MG63 (cell line): Measurements from ENCODE around the gene COX6B2. TPM values are rescaled to one million over a fixed set of nuclear protein-coding genes. Genes with fewer than 3 reads are reported as not detected.
A peak's percentile ranks its signal among the peaks of the same experiment; 100 is the strongest.
"Not testable (repeated sequence)": the region's sequence is repeated elsewhere in the genome, so short reads cannot be mapped to it uniquely, and the experiment has no call there.

Experiments
- DNase-seq: peaks from one replicate; pipeline ENCODE4 v3.0.0-alpha.2; 2020
- H3K27me3 ChIP-seq: fragments of 250-450 bp; sonication (Bioruptor Pico); 2 replicates; pipeline ENCODE4 v1.5.1; 2020; ENCODE audit warnings: mild to moderate bottlenecking, moderate library complexity
- H3K36me3 ChIP-seq: fragments of 250-450 bp; sonication (Bioruptor Pico); 2 replicates; pipeline ENCODE4 v1.5.1; 2020; ENCODE audit warnings: mild to moderate bottlenecking, moderate library complexity
- H3K4me3 ChIP-seq: fragments of 250-450 bp; sonication (Bioruptor Pico); 2 replicates; pipeline ENCODE4 v1.5.1; 2020; ENCODE audit warnings: mild to moderate bottlenecking, moderate library complexity
- H3K9me3 ChIP-seq: fragments of 250-450 bp; sonication (Bioruptor Pico); 2 replicates; pipeline ENCODE4 v1.5.1; 2020; ENCODE audit warnings: mild to moderate bottlenecking, moderate library complexity
- total RNA-seq: library from RNA; depleted of rRNA; stranded (reverse); fragments of >200 nt; shearing (Covaris generic); gene quantifications from 2 replicates; pipeline ENCODE4 v1.2.3, GENCODE V29; 2014; ENCODE audit warnings: low replicate concordance; rRNA removed

The COX6B2 gene, protein sequence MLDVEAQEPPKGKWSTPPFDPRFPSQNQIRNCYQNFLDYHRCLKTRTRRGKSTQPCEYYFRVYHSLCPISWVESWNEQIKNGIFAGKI
- total RNA-seq = not detected in 2 replicates

DNA sequence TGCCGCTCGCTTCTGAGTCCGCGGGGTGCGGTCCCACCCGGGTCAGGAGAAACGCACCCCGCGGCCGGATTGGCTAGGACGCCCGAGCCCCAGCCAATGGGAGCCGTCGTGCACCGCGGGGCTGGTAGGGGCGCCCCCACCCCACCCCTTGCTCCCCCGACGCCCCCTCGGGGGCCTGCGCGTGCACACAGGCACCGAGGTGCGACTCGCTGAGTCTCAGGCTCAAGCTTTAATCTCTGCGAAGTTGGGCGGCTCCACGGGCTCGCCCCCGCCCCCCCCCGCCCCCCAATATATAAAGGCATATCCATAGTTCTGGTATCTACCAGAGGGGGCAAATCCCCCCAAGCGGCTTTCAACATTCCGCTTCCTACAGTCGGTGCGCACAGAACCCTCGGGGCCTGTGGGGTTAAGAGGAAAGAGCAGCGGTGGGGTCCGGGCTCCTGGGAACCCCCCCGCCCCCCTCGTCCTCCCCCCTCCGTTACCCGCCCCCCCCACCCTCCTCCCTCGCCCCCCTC lies at the start of gene COX6B2:
COX6B2 (minus strand) TSS at position 22 of the 515 bp plus-strand sequence. CDS start 198 bp downstream, outside the sequence.
- no peaks in the 10 kb centered on the region for H3K9me3 ChIP-seq
- peak within 1 kb of the TSS; percentile 36 for H3K4me3 ChIP-seq
- H3K27me3 ChIP-seq = peaks cover 56% of the 10 kb centered on the region
- no peak for DNase-seq
- no peaks in the 10 kb centered on the region for H3K36me3 ChIP-seq

DNA sequence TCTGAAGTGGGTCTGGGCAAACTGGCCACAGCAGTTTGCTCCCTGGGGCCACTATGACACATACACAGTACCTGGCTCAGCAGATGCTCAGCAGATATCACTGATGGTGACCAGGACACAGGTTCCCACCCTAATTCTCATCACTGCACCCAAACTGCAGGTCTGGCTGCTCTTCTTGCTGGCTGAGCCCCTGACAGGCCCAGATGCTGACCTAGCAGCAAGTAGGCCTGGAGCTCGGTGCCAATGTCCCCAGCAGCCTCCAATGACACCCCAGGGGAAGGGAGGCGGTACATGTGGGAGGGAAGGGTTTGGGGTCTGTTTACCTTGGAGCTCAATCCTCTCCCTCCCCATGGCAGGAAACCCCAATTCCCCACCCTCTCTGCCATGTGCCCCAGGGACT lies 48.0 kb upstream of the COX6B2 start:
- no peak overlapping the region for H3K4me3 ChIP-seq
- H3K9me3 ChIP-seq = no peaks in the 10 kb centered on the region
- H3K27me3 ChIP-seq = no peaks in the 10 kb centered on the region
- H3K36me3 ChIP-seq = peaks cover 75% of the 10 kb centered on the region
- no peak for DNase-seq

DNA sequence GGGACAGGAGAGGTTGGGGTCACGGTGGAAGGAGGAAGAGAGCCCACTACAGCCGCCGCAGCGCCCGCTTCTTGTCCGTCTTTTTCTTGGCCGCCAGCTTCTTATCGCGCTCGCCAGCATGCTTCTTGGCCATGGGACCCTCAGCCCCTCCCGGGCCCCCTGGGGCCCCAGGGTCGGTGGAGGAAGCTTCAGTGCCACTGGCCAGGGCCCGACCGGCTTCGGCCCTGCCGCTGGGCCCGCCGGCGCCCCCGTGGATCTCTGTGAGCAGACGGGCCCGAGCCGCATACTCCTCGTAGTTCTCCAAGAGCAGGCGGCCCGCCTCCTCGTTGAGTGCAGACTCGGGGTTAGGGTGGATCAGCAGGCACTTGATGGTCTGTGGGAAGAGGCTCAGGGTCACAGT lies 46.9 kb upstream of the COX6B2 start:
- H3K4me3 ChIP-seq, H3K27me3 ChIP-seq, H3K9me3 ChIP-seq, DNase-seq: not testable (repeated sequence)
- H3K36me3 ChIP-seq = peaks cover 67% of the 10 kb centered on the region

DNA sequence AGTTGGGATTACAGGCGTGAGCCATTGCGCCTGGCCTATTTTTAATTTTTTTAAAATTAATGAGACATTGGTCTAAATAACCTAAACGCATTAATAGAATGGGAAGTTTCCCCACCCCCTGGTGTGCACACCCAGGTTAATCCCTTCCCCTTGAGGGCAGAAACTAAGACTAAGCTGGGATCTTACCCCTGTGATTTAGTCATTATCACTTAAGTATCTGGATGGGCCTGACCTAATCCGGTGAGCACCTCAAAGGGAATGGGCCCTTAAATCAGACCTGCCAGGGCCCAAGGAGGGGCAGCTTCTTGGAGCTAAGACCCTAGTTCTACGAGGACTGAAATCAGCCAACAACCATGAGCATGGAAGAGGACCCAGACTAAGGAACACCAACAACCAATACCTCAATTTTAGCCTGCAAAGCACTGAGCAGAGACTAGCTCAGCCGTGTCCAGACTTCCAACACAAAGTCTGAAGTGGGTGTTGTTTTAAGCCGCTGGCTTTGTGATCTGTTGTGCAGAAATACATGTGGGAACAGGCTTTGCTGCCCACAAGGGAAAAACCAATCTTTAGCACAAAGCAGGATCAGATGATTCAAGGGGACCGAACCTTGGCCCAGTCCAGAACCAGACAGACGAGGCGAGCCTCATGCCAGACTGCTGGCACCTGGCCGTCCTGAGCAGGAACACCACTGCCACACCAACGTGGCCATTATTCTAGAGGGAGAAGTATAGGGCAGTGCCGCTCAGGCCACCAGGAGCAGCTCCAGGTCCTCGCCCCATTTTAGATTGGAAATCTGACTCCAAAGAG lies 46.0 kb upstream of the COX6B2 start:
- peaks cover 58% of the 10 kb centered on the region for H3K36me3 ChIP-seq
- DNase-seq = no peak
- H3K27me3 ChIP-seq = no peaks in the 10 kb centered on the region
- H3K4me3 ChIP-seq = no peak overlapping the region
- no peaks in the 10 kb centered on the region for H3K9me3 ChIP-seq

DNA sequence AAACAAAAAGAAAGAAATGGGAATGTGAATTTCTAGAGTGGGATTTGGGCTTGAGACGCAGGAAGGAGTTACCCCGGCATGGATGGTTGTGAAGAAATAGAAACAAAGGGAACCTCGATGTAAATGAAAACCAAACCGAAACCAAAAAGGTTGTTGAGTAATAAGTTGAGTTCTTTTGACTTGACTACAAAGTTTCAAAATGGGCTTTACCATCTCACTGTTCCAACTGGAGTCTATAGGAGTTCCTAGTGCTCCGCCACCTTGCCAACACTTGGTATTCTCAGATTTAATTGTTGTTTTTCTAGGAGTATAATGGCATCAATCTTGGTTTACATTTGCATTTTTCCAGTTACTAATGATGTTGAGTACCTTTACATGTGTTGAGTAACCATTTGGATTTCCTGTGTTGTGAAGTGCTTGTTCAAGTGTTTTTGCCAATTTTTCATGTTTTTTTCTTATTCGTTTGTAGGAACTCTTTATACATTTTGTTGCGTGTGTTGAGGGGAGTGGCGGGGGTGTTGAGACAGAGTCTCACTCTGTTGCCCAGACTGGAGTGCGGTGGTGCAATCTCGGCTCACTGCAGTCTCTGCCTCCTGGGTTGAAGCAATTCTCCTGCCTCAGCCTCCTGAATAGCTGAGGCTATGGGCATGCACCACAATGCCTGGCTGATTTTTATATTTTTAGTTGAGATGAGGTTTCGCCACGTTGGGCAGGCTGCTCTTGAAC lies 43.8 kb upstream of the COX6B2 start:
- DNase-seq = no peak
- Histone ChIP-seq H3K9me3 (no peaks in the 10 kb centered on the region), H3K27me3 (no peaks in the 10 kb centered on the region), H3K4me3 (no peak overlapping the region), H3K36me3 (peaks cover 37% of the 10 kb centered on the region)

DNA sequence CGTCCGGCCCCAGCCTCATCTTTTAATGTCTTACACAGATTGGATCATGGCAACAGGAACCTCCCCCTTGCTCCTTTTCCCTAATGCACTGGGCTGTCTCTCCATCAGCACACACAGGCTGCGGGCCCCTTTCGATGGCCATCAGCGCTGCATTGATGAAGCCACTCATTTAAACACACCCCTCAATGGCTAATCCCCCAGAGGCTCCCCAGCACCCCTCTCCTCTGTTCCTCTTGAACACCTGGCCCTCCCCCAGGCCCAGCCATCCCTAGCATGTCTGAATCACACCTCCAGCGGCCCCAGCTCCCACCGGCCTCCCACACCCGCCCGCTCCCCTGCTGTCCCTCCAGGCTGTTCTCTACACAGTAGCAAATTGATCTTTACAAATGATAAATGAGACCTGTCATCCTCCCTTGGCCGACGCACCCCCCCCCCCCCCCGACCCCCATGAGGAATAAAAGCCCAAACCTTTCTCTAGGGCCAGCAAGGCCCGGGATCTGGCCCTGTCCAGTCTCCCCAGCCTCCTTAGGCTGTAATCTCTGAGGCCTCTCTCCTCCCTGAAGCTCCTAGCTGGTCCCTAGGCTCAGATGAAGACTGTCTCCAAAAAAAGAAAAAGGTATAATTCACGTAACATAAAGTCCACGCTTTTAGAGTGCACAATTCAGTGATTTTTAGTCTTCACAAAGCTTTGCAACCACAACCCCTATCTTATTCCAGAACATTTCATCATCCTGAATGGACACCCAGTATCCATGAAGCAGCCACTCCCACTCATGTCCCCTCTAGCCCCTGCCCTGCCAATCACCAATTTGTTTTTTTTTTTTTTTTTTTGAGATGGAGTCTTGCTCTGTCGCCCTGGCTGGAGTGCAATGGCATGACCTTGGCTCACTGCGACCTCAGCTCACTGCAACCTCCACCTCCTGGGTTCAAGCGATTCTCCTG lies 38.6 kb upstream of the COX6B2 start:
- H3K27me3 ChIP-seq = no peaks in the 10 kb centered on the region
- H3K9me3 ChIP-seq = no peaks in the 10 kb centered on the region
- peaks cover 40% of the 10 kb centered on the region for H3K36me3 ChIP-seq
- H3K4me3 ChIP-seq = no peak overlapping the region
- no peak for DNase-seq

DNA sequence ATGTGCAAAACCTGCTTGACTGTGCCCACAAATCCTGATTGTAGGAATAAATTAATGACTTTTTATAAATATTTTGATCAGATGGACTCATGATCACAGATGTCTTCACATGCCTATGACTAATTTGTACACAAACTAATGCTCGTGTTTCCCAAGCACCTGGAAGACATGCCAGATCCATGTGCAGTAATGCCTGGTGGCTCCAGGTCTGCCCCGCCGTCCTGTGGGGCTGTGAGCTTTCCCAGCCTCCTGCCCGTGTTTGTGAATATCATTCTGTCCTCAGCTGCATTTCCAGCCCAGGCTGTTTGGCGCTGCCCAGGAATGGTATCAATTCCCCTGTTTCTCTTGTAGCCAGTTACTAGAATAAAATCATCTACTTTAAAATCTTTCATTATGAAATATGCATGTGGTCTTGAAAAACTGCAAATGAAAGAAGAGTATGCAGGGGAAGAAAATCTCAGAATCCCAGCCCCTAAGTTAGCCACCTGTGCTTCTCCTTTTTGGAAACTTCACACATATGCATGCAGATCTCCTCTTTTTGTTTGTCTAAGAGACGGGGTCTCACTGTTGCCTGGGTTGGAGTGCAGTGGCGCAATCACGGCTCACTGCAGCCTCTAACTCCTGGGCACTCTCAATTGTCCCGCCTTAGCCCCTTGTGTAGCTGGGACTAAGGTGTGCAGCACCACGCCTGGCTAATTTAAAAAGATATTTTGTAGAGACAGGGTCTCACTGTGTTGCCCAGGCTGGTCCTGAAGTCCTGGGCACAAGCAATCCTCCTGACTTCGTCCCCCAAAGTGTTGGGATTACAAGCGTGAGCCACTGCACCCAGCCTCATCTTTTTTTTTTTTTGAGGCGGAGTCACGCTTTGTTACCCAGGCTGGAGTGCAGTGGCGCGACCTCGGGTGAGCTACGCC lies 37.4 kb upstream of the COX6B2 start:
- peaks cover 52% of the 10 kb centered on the region for H3K36me3 ChIP-seq
- DNase-seq = no peak

DNA sequence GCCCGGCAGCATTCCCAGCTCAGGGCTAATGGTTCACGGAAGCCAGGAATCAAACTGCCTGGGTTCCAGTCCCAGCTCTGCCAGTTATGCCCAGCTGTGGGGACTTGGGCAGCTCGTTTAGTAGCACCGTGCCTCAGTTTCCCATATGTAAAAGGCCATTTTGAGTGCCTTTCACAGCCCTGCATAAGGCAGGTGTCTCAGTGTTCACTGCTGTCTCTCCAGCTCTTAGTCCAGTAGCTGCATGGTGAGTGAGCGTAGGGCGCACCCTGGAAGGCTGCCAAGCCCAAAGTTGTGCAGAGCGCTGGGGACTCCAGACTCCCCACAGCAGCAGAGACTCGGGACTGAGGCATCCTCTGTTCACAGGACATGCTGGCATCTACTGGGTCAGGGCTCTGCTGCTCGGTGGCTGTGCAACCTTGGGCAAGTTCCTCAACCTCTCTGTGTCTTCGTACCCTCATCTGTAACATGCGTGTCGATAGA lies 36.7 kb upstream of the COX6B2 start:
- no peak for DNase-seq
- Histone ChIP-seq H3K4me3 (no peak overlapping the region), H3K36me3 (peaks cover 59% of the 10 kb centered on the region), H3K9me3 (no peaks in the 10 kb centered on the region), H3K27me3 (no peaks in the 10 kb centered on the region)

More for the DNA sequence above, 37.4 kb upstream of the COX6B2 start:
- no peaks in the 10 kb centered on the region for H3K27me3 ChIP-seq
- H3K4me3 ChIP-seq = no peak overlapping the region
- no peaks in the 10 kb centered on the region for H3K9me3 ChIP-seq

DNA sequence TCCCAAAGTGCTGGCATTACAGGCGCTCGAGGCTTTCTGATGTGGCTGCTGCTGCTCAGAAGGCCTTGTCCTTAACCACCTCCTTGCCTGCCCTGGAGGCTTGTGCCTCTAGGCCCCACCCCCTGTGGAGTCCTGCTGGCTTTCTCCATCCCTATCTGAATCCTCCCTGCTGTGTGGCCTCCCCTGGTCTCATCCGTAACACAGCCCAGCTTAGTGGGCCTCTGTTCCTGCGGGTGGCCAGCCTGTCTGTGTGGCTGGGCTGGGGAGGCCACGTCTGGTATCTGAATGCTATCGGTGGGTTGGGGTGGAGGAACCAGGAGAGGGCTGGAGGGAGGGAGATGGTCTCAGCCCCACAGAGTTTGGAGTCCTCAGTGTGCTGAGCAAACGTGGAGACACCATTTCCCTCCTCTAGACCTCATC lies 36.0 kb upstream of the COX6B2 start:
- Histone ChIP-seq H3K9me3 (no peaks in the 10 kb centered on the region), H3K36me3 (peaks cover 63% of the 10 kb centered on the region), H3K4me3 (no peak overlapping the region), H3K27me3 (no peaks in the 10 kb centered on the region)
- no peak for DNase-seq

DNA sequence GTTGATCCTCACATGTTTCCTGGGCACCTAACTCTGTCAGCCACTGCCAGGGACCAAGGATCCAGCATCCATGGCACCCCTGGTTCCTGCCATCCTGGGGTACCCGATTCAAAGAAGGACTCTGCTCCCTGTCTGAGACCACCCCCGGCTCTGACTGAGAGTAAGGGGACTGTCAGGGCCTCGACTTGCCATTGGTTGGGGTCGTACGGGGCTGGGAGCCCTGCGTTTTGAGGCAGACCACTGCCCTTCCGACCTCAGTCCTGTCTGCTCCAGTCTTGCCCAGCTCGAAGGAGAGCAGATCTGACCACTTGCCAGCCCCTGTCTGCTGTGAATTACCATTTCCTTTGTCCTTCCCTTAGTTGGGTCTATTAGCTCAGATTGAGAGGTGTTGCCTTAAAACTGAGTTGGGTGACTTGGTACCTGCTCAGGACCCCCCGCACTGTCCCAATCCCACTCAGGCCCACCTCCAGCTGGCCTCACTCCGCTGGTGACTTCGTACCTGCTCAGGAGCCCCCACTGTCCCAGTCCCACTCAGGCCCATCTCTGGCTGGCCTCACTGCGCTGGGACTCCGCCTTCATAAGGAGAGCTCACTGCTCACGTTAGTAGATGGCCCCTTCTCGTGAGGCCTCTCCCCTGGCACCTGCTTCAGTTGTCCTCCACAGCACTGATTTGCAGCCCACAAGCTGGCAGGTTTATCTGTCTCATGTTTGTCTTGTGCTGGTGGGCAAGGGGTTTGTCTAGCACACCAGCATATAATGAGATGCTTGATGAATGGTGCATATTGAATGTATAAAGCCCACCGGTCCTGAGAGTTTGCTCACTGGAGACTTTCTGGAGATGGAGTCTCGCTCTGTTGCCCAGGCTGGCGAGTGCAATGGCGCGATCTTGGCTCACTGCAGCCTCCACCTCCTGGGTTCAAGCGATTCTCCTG lies 35.1 kb upstream of the COX6B2 start:
- Histone ChIP-seq H3K36me3 (peaks cover 63% of the 10 kb centered on the region), H3K9me3 (no peaks in the 10 kb centered on the region), H3K4me3 (no peak overlapping the region), H3K27me3 (no peaks in the 10 kb centered on the region)
- DNase-seq = no peak

DNA sequence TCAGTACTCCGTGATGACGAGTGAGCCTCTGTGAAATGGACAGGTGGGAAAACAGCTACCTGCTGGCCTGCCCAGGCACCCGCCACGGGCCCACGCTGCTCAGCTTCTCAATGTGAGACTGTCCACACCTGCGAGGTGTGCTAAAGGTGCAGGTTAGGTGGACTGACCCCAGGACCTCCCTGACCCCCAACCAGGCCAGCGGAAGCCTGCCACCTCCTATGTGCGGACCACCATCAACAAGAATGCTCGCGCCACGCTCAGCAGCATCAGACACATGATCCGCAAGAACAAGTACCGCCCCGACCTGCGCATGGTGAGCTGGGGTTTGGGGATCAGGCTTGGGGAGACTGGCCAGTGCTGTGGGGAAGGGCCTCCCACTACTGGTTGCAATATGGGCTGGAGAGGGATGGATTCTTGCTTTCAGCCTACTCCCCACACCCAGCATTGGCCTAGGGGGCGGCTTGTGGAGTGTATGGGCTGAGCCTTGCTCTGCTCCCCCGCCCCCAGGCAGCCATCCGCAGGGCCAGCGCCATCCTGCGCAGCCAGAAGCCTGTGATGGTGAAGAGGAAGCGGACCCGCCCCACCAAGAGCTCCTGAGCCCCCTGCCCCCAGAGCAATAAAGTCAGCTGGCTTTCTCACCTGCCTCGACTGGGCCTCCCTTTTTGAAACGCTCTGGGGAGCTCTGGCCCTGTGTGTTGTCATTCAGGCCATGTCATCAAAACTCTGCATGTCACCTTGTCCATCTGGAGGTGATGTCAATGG lies 33.4 kb upstream of the COX6B2 start:
- H3K9me3 ChIP-seq = no peaks in the 10 kb centered on the region
- H3K36me3 ChIP-seq = peaks cover 63% of the 10 kb centered on the region
- DNase-seq = no peak
- H3K27me3 ChIP-seq = no peaks in the 10 kb centered on the region
- H3K4me3 ChIP-seq = peak overlapping the region; percentile 94

DNA sequence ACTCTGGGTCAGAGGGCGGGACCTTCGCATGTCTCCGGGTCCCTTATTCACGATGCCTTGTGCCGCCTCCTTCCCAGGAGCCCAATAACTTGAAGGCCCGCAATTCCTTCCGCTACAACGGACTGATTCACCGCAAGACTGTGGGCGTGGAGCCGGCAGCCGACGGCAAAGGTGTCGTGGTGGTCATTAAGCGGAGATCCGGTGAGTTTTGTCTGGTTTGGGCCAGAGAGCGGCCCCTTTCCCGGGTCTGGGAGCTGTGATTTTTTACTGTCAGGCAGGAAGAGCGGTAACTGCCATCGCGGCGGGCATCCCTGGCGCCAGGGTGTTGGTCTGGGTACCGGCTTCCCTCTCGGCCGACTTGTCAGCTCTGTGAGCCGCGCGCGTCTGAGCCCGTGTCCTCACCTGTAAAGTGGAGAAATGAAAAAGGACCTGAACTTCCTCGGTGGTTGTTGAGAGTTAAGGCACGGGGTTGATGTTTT lies 32.0 kb upstream of the COX6B2 start:
- peaks cover 57% of the 10 kb centered on the region for H3K36me3 ChIP-seq
- peak overlapping the region; percentile 94 for H3K4me3 ChIP-seq
- H3K27me3 ChIP-seq = no peaks in the 10 kb centered on the region
- no peak for DNase-seq
- no peaks in the 10 kb centered on the region for H3K9me3 ChIP-seq

DNA sequence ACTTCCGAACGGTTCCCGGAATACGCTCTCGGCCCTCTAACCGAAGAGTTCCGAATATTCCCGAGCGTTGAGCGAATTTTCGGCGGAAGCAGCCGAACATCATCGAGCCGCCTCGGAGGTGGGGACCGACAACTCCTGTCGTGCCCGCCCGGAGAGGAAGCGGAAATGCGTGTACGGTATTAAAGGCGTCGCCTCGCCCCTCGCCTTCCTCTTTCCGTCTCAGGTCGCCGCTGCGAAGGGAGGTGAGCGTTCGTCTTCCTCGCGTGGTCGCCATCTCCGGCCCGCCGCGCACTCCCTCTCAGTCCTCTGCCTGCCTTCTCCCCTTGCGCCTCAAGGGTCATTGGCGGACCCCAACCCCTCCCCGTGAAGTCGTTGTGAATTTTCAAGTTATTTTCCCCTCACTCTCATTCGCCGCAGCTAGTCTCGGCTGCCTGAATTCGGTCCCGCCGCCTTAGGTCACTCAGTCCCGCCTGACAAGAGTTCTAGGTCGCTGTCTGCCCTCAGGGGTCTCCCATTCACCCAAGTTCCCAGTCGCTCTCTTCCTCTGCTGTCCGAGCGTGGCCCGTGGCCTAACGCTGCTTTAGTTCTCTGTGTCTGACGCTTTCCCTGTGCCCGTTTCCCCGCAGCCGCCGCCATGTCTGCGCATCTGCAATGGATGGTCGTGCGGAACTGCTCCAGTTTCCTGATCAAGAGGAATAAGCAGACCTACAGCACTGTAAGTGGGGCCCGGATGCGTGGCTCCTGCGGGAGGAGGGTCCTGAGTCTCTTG lies 31.4 kb upstream of the COX6B2 start, which contains the start of gene RPL28:
RPL28 (plus strand) TSS at position 209 of the 769 bp plus-strand sequence; CDS start at position 635, 426 bp downstream.
- H3K27me3 ChIP-seq = no peaks in the 10 kb centered on the region
- peaks cover 51% of the 10 kb centered on the region for H3K36me3 ChIP-seq
- DNase-seq = peak; percentile 97
- no peaks in the 10 kb centered on the region for H3K9me3 ChIP-seq
- H3K4me3 ChIP-seq = peak within 1 kb of the TSS; percentile 94
